ENCODE data around the gene ESPL1. TPM values are rescaled to one million over a fixed set of nuclear protein-coding genes. Genes with fewer than 3 reads are reported as not detected.

Gene ESPL1
- total and polyA plus RNA-seq, 2 of the 13 experiments (the other 11 are each of a cell fraction or from before 2014, with no cell fraction given) = 5.8 to 11.5 TPM

DNA sequence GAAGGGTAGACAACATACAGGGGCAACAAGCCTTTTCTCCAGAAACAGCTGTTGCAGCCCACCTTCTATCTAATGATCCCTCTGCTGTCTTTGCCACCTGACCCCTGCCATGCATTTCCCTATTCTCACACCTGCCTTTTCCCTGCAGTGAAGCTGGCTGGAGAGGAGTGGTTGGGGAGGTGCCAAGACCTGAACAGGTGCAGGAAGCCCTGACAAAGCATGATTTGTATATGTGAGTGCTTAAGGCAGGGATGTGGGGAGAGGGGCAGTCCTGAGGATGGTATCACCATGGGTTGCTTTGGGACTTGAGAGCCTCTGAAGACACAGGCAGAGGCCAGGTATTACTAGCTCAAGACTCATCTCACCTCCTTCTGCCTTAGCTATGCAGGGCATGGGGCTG is 24.3 kb downstream of the ESPL1 start:
- in situ Hi-C loops (cut with HindIII; ENCODE audit: extremely low pct_ligation_motif_present, low pct_unique_long_range_greater_than_20kb) = no loop called here
- Histone ChIP-seq H3K27ac (ENCODE audit: extremely low read length, insufficient read depth, low read length) (no peak overlapping the region), H3K9ac (ENCODE audit: insufficient read depth, low read depth, low read length) (no peak overlapping the region), H3K4me1 (ENCODE audit: insufficient read depth, low read length) (peaks cover 19% of the 10 kb centered on the region), H2AFZ (ENCODE audit: low read length) (no peak overlapping the region), H3K27me3 (ENCODE audit: control insufficient read depth in 1 of 2, insufficient read depth in 2 of 2, low read length in 2 of 2) (peaks cover 0 to 4% of the 10 kb centered on the region in 2 experiments; a peak in 1 of 5 replicates), H3K79me2 (ENCODE audit: insufficient read depth, low read length) (peaks cover 20% of the 10 kb centered on the region), H3K36me3 (replicated peaks in 1 of 2; ENCODE audit: control insufficient read depth in 1 of 2, insufficient read depth in 2 of 2, low read length in 2 of 2) (peaks cover 15 to 43% of the 10 kb centered on the region in 2 experiments), H3K9me3 (ENCODE audit: low read length) (no peaks in the 10 kb centered on the region), H4K20me1 (ENCODE audit: insufficient read depth, low read length) (no peaks in the 10 kb centered on the region), H3K4me2 (ENCODE audit: low read depth, low read length) (no peak overlapping the region), H3K4me3 (replicated peaks in 1 of 3; ENCODE audit: insufficient read depth in 1 of 3, low read depth in 2 of 3, low read length in 3 of 3) (no peak overlapping the region)
- BruUV-seq (replicated peaks) = no TSS peak
- CTCF ChIA-PET (ENCODE audit: low intra/inter-chr PET ratio, low total read pairs) = no interaction called here
- ATAC-seq (no peak), DNase-seq (ENCODE audit: low spot score) (no peak), FAIRE-seq (no peak)
- POLR2A ChIA-PET = no interaction called here
- TF ChIP-seq MED1 (CRISPR knock-in tag; IDR thresholded peaks at IDR 0.05) = no peak
- no peak for TF ChIP-seq ZNF160 (CRISPR knock-in tag; IDR thresholded peaks at IDR 0.05)
- no peak for TF ChIP-seq CSRNP1 (CRISPR knock-in tag; IDR thresholded peaks at IDR 0.05)
- TF ChIP-seq PHF20 (CRISPR knock-in tag; IDR thresholded peaks at IDR 0.05) = no peak
- TF ChIP-seq ZBTB46 (CRISPR knock-in tag; IDR thresholded peaks at IDR 0.05; ENCODE audit: borderline replicate concordance) = no peak
- no peak for TF ChIP-seq ZNF75D (CRISPR knock-in tag; IDR thresholded peaks at IDR 0.05; ENCODE audit: borderline replicate concordance)
- no peak for TF ChIP-seq ZNF709 (CRISPR knock-in tag; IDR thresholded peaks at IDR 0.05)
- TF ChIP-seq ZNF24 (IDR thresholded peaks at IDR 0.05) = no peak
- TF ChIP-seq ISX (CRISPR knock-in tag; conservative IDR thresholded peaks at IDR 0.05) = no peak
- TF ChIP-seq AGO1 (IDR thresholded peaks at IDR 0.05; ENCODE audit: low read depth, low read length, poor library complexity, severe bottlenecking) = no peak
- intact Hi-C loops (cut with micrococcal nuclease; ENCODE audit: unreplicated experiment) = no loop called here

Measured in HepG2 (cell line).